Liver (tissue), 3 donors: Measurements from ENCODE around the gene KLF3.

Experiments used
- ATF3 ChIP-seq: IDR thresholded peaks from 2 replicates; pipeline ENCODE4 v1.6.1; 2016; ENCODE audit warnings: antibody characterized with exemption
- CTCF ChIP-seq: fragments of 150-350 bp; IDR thresholded peaks from 2 replicates; pipeline ENCODE4 v1.5.1; 2017; ENCODE audit warnings: improper control_type of control experiment, low read depth, low read length; ENCODE audit not compliant: missing input control
- EGR1 ChIP-seq, 2 donors: IDR thresholded peaks; 2 replicates each; pipeline ENCODE4 v1.6.1; 2016 to 2018; ENCODE audit warnings: antibody characterized with exemption in 2 of 2, low read depth in 2 of 2
- HNF4A ChIP-seq, 2 donors: conservative IDR thresholded peaks; 2 replicates each; pipeline ENCODE4 v1.6.1; 2016; ENCODE audit warnings: antibody characterized with exemption in 2 of 2, mild to moderate bottlenecking in 2 of 2
- JUND ChIP-seq, 2 donors: IDR thresholded peaks; 2 replicates each; pipeline ENCODE4 v1.6.1; 2016; ENCODE audit warnings: antibody characterized with exemption in 2 of 2
- MAX ChIP-seq: IDR thresholded peaks from 2 replicates; pipeline ENCODE4 v1.6.1; 2016; ENCODE audit warnings: antibody characterized with exemption
- RAD21 ChIP-seq, 2 donors: IDR thresholded peaks; 2 replicates each; pipeline ENCODE4 v1.6.1; 2016; ENCODE audit warnings: antibody characterized with exemption in 2 of 2, mild to moderate bottlenecking in 2 of 2
- REST ChIP-seq: IDR thresholded peaks from 2 replicates; pipeline ENCODE4 v1.6.1; 2016; ENCODE audit warnings: antibody characterized with exemption, mild to moderate bottlenecking
- RXRA ChIP-seq, 2 donors: IDR thresholded peaks; 2 replicates each; pipeline ENCODE4 v1.6.1; 2017 to 2018; ENCODE audit warnings: antibody characterized with exemption in 2 of 2, mild to moderate bottlenecking in 1 of 2
- SP1 ChIP-seq: IDR thresholded peaks from 2 replicates; pipeline ENCODE4 v1.6.1; 2018; ENCODE audit warnings: antibody characterized with exemption, mild to moderate bottlenecking
- TAF1 ChIP-seq: conservative IDR thresholded peaks from 2 replicates; pipeline ENCODE4 v1.6.1; 2016; ENCODE audit warnings: antibody characterized with exemption, mild to moderate bottlenecking
- YY1 ChIP-seq: IDR thresholded peaks from 2 replicates; pipeline ENCODE4 v1.6.1; 2016; ENCODE audit warnings: antibody characterized with exemption, mild to moderate bottlenecking
- donor health status: healthy.
- donor health status: healthy.

- TF ChIP-seq CTCF (no peak), EGR1 (IDR thresholded peaks at IDR 0.05; ENCODE audit: low read depth in 2 of 2) (no peak), MAX (no peak), TAF1 (no peak), ATF3 (no peak), RXRA (IDR thresholded peaks at IDR 0.05) (no peak), REST (no peak), RAD21 (IDR thresholded peaks at IDR 0.05) (no peak), YY1 (no peak), JUND (IDR thresholded peaks at IDR 0.05) (no peak), HNF4A (conservative IDR thresholded peaks at IDR 0.05) (no peak), SP1 (no peak)
These were observed 83.6 kb downstream of the KLF3 start for GRCh38 chr4:38747629-38748028.
